Endothelial cell of umbilical vein (primary cell): Measurements from ENCODE around the gene PRPS1L1. TPM values are rescaled to one million over a fixed set of nuclear protein-coding genes. Genes with fewer than 3 reads are reported as not detected.

Experiments
- BruUV-seq: library from RNA; stranded (reverse); fragments of 400-500 nt; replicated peaks from 2 replicates; lab custom pipeline; 2021; lab: Mats Ljungman, UMichigan
- CTCF ChIA-PET: fragments of 300-600, 350-600 bp; sonication (Branson Sonifier 250); formaldehyde crosslinking; loops from one replicate; lab custom pipeline; 2021; ENCODE audit warnings: antibody characterized with exemption, inconsistent platforms; lab: Charles Lee
- POLR2A ChIA-PET: fragments of 300-600, 350-600 bp; sonication (Branson Sonifier 250); formaldehyde crosslinking; loops from one replicate; lab custom pipeline; 2021; ENCODE audit warnings: antibody characterized with exemption, inconsistent platforms; lab: Charles Lee
- DNase-seq: peaks from one replicate; pipeline ENCODE4 v3.0.0-alpha.2; 2011; ENCODE audit warnings: low read depth, low spot score
- FAIRE-seq: peaks from 2 replicates; lab custom pipeline; 2011; peaks lifted over from hg19 to GRCh38; lab: Jason Lieb, UNC
- H2AFZ ChIP-seq: 2 replicates; pipeline ENCODE4 v1.6.0; 2012; ENCODE audit warnings: low read depth, low read length, control low read depth, inconsistent platforms
- H3K27ac ChIP-seq: 2 replicates; pipeline ENCODE4 v1.5.1; 2011; ENCODE audit warnings: low read depth, mild to moderate bottlenecking, control low read depth, low read length, moderate library complexity; ENCODE audit not compliant: insufficient read depth
- H3K27me3 ChIP-seq, 2 experiments: 2 replicates each; pipeline versions ENCODE4 v1.6.0 to v1.6.1; 2011; ENCODE audit warnings: low read length in 2 of 2, mixed read lengths in 1 of 2; ENCODE audit not compliant: control insufficient read depth in 2 of 2, insufficient read depth in 2 of 2
- H3K36me3 ChIP-seq, 2 experiments: 2 replicates in 1 of 2; 3 replicates in 1 of 2; pipeline ENCODE4 v1.5.1; 2011; ENCODE audit warnings: low read length in 2 of 2, mild to moderate bottlenecking in 1 of 2, moderate library complexity in 1 of 2; ENCODE audit not compliant: control insufficient read depth in 2 of 2, insufficient read depth in 2 of 2; ENCODE audit errors: extremely low read depth in 1 of 2
- H3K4me1 ChIP-seq: 3 replicates; pipeline ENCODE4 v1.5.1; 2011; ENCODE audit warnings: mild to moderate bottlenecking, low read length; ENCODE audit not compliant: control insufficient read depth, insufficient read depth; ENCODE audit errors: extremely low read depth
- H3K4me2 ChIP-seq: 2 replicates; pipeline ENCODE4 v1.6.1; 2011; ENCODE audit warnings: low read length, control low read depth, mixed read lengths; ENCODE audit not compliant: insufficient read depth
- H3K4me3 ChIP-seq, 3 experiments: fragments of 200-600 bp in 1 of 3; sonication (generic), shearing (Covaris generic) in 1 of 3; replicated peaks in 1 of 3; 2 replicates each; pipeline ENCODE4 v1.5.1; 2011 to 2016; ENCODE audit warnings: control low read depth in 3 of 3, low read length in 3 of 3, mild to moderate bottlenecking in 2 of 3, inconsistent platforms in 1 of 3, low read depth in 1 of 3, moderate library complexity in 1 of 3; ENCODE audit not compliant: insufficient read depth in 1 of 3
- H3K79me2 ChIP-seq: 2 replicates; pipeline ENCODE4 v1.6.0; 2012; ENCODE audit warnings: low read length, inconsistent platforms; ENCODE audit not compliant: control insufficient read depth, insufficient read depth
- H3K9ac ChIP-seq: replicated peaks from 2 replicates; pipeline ENCODE3; 2011; ENCODE audit warnings: low read length, control low read depth; ENCODE audit not compliant: insufficient read depth; ENCODE audit errors: extremely low read depth
- H3K9me1 ChIP-seq: replicated peaks from 3 replicates; pipeline ENCODE4 v1.6.0; 2011; ENCODE audit warnings: mild to moderate bottlenecking, low read length; ENCODE audit not compliant: control insufficient read depth, insufficient read depth; ENCODE audit errors: extremely low read depth
- H3K9me3 ChIP-seq: replicated peaks from 2 replicates; pipeline ENCODE4 v1.5.1; 2012; ENCODE audit warnings: low read length, inconsistent platforms; ENCODE audit not compliant: control insufficient read depth, insufficient read depth
- H4K20me1 ChIP-seq: replicated peaks from 2 replicates; pipeline ENCODE3; 2011; ENCODE audit warnings: mild to moderate bottlenecking, low read length; ENCODE audit not compliant: control insufficient read depth, insufficient read depth; ENCODE audit errors: extremely low read depth
- EZH2 ChIP-seq: IDR thresholded peaks from 2 replicates; pipeline ENCODE4 v1.6.1; 2012; ENCODE audit warnings: borderline replicate concordance, low read depth, mild to moderate bottlenecking, moderate library complexity, low read length, inconsistent platforms; ENCODE audit not compliant: severe bottlenecking
- GATA2 ChIP-seq: IDR thresholded peaks from 2 replicates; pipeline ENCODE4 v1.7.0; 2011; ENCODE audit warnings: low read depth, mild to moderate bottlenecking, moderate library complexity, mixed read lengths, low read length; ENCODE audit not compliant: insufficient read length, insufficient read depth
- MYC ChIP-seq: IDR thresholded peaks from one replicate; pipeline ENCODE4 v1.6.1; 2011; ENCODE audit warnings: mild to moderate bottlenecking, low read depth, low read length
- dilution Hi-C: fragments of 300-500 bp; cut with MboI; formaldehyde crosslinking; loops from one replicate; pipeline ENCODE4 v1.15.0; 2019; ENCODE audit warnings: low sequenced_read_pairs; ENCODE audit not compliant: extremely low pct_ligation_motif_present
- intact Hi-C: fragments of 100-400 bp; cut with micrococcal nuclease; formaldehyde crosslinking; loops from one replicate; pipeline ENCODE4 v1.10.0; 2022
- polyA plus RNA-seq, 4 experiments: library from polyadenylated mRNA; depleted of rRNA in 3 of 4; stranded (reverse) in 3 of 4; unstranded in 1 of 4; fragments of >200 nt; gene quantifications; 2 replicates each; pipeline versions ENCODE4 v1.2.1 to v1.2.3, GENCODE V29; 2011 to 2012; ENCODE audit warnings: missing spikeins in 1 of 4
- total RNA-seq: library from RNA; stranded (reverse); gene quantifications from 2 replicates; pipeline ENCODE4 v1.2.3, GENCODE V29; 2021
- TF ChIP-seq, protein P1 (sequence below), 2 donors: IDR thresholded peaks; 1 replicate in 1 of 2; 2 replicates in 1 of 2; pipeline ENCODE4 v1.5.1; 2011; ENCODE audit warnings: low read length in 2 of 2, mild to moderate bottlenecking in 2 of 2, moderate library complexity in 2 of 2, control low read depth in 1 of 2, inconsistent platforms in 1 of 2, low read depth in 1 of 2; ENCODE audit not compliant: insufficient read depth in 1 of 2; ENCODE audit errors: extremely low read depth in 1 of 2

Gene PRPS1L1
- total and polyA plus RNA-seq, 2 donors (not counting 3 experiments of a cell fraction or from before 2014, with no cell fraction given), result not detected

DNA sequence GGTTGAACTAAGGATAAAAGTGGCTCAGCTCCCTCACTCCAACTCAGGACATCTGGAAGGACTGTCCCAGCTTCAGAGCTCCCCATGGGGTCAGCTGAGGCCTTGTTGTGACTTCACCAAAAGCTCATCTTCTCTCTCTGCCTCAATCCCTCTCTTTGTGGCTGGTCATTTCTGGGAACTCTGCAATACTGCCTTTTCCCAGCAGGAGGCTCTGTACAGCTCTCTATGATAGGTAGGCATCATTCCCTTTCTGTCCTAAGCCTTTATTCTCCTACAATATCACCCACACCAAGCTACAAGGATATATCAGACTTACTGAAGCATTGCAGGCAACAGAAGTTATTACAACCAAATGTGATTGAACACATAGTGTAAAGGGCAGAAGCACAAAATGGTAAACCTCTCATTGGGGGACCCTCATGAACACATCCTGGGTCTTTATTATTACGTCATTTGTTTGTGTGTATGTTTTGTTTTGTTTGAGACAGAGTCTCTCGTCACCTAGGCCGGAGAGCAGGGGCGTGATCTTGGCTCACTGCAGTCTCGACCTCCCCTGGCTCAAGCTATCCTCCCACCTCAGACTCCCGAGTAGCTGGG is 36.7 kb upstream of the PRPS1L1 start:
- Histone ChIP-seq H3K27me3 (no peaks in the 10 kb centered on the region), H3K36me3 (no peaks in the 10 kb centered on the region), H3K4me2 (no peak overlapping the region), H4K20me1 (no peaks in the 10 kb centered on the region), H3K4me3 (no peak overlapping the region), H3K9ac (no peak overlapping the region), H2AFZ (no peak overlapping the region), H3K79me2 (no peaks in the 10 kb centered on the region), H3K4me1 (no peaks in the 10 kb centered on the region), H3K9me3 (no peaks in the 10 kb centered on the region), H3K9me1 (no peaks in the 10 kb centered on the region), H3K27ac (no peak overlapping the region)
- FAIRE-seq (no peak), DNase-seq (peak; percentile 6)
- BruUV-seq, result no TSS peak
- intact Hi-C loops, result loop anchor here (1.0 kb wide), 1 partner anchor 281 kb away; no protein-coding TSS in a partner anchor
- TF ChIP-seq, protein P1, sequence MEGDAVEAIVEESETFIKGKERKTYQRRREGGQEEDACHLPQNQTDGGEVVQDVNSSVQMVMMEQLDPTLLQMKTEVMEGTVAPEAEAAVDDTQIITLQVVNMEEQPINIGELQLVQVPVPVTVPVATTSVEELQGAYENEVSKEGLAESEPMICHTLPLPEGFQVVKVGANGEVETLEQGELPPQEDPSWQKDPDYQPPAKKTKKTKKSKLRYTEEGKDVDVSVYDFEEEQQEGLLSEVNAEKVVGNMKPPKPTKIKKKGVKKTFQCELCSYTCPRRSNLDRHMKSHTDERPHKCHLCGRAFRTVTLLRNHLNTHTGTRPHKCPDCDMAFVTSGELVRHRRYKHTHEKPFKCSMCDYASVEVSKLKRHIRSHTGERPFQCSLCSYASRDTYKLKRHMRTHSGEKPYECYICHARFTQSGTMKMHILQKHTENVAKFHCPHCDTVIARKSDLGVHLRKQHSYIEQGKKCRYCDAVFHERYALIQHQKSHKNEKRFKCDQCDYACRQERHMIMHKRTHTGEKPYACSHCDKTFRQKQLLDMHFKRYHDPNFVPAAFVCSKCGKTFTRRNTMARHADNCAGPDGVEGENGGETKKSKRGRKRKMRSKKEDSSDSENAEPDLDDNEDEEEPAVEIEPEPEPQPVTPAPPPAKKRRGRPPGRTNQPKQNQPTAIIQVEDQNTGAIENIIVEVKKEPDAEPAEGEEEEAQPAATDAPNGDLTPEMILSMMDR (IDR thresholded peaks at IDR 0.05; ENCODE audit: extremely low read depth in 1 of 2, insufficient read depth in 1 of 2, low read depth in 1 of 2, low read length in 2 of 2), result peak; percentile 43 to 49
- TF ChIP-seq EZH2 (no peak), GATA2 (no peak), MYC (no peak)
- ChIA-PET POLR2A (no interaction called here), CTCF (interaction anchor here (0.7 to 1.9 kb wide), 6 partner anchors 9 to 294 kb away, joined by 3 to 10 read pairs (median 3); no protein-coding TSS in a partner anchor)
- dilution Hi-C loops, result no loop called here
